Prostate gland (tissue), 2 donors: ENCODE results near the gene NCBP2L. TPM values are rescaled to one million over a fixed set of nuclear protein-coding genes. Genes with fewer than 3 reads are reported as not detected.
A peak's percentile ranks its signal among the peaks of the same experiment; 100 is the strongest.

Experiments used
- DNase-seq: peaks from one replicate; pipeline ENCODE4 v3.0.0-alpha.2; 2019; ENCODE audit warnings: low spot score
- H3K27ac ChIP-seq, 2 donors: fragments of 200-600 bp; sonication (generic); 2 replicates each; pipeline ENCODE4 v1.5.1; 2017 to 2019
- H3K27me3 ChIP-seq: fragments of 200-600 bp; sonication (generic); replicated peaks from 2 replicates; pipeline ENCODE4 v1.5.1; 2019; ENCODE audit not compliant: insufficient read depth
- H3K36me3 ChIP-seq, 2 donors: fragments of 200-600 bp; sonication (generic); 1 replicate in 1 of 2; 2 replicates in 1 of 2; pipeline versions ENCODE4 v1.5.1 to v1.8.1; 2017 to 2019
- H3K4me1 ChIP-seq: fragments of 200-600 bp; sonication (generic); replicated peaks from 2 replicates; pipeline ENCODE4 v1.5.1; 2019
- H3K4me3 ChIP-seq, 2 donors: fragments of 200-600 bp; sonication (generic); 2 replicates each; pipeline ENCODE4 v1.5.1; 2017 to 2019
- H3K9me3 ChIP-seq: fragments of 200-600 bp; sonication (generic); 2 replicates; pipeline ENCODE4 v1.5.1; 2017
- CTCF ChIP-seq, 4 experiments: fragments of 200-600 bp in 2 of 4; fragments of 450-650 bp in 2 of 4; sonication (generic) in 2 of 4; IDR thresholded peaks; 1 replicate in 3 of 4; 2 replicates in 1 of 4; pipeline ENCODE4 v1.5.1; 2016 to 2019; ENCODE audit warnings: antibody characterized with exemption in 4 of 4, mild to moderate bottlenecking in 2 of 4, moderate library complexity in 2 of 4
- POLR2A ChIP-seq: fragments of 450-650 bp; IDR thresholded peaks from one replicate; pipeline ENCODE4 v1.6.1; 2016; ENCODE audit warnings: antibody characterized with exemption, mild to moderate bottlenecking
- POLR2AphosphoS5 ChIP-seq: sonication (generic); formaldehyde crosslinking; IDR thresholded peaks from one replicate; pipeline ENCODE4 v1.6.1; 2017; ENCODE audit warnings: antibody characterized with exemption
- WGBS: methylation state at CpG from one replicate; pipeline ENCODE4 v1.1.5; 2018; 5-methylcytosine and 5-hydroxymethylcytosine counted together
- intact Hi-C: fragments of 100-400 bp; cut with DNase I; formaldehyde crosslinking; loops from one replicate; pipeline ENCODE4 v1.14.2; 2022
- total RNA-seq, 2 donors: library from RNA; depleted of rRNA; stranded (reverse); fragments of >200 nt; gene quantifications; one replicate each; pipeline ENCODE4 v1.1.0, GENCODE V29; 2016

NCBP2L gene
- total RNA-seq, 2 donors from 2014 or later, result 1.2 TPM; not detected in 1

- intact Hi-C loops, result no loop called here
- H3K27ac ChIP-seq, result peak overlapping the region; percentile 26 to 38
- H3K4me1 ChIP-seq, result no peaks in the 10 kb centered on the region
- no peaks in the 10 kb centered on the region for H3K36me3 ChIP-seq
- no peaks in the 10 kb centered on the region for H3K27me3 ChIP-seq
- 43% methylated on average over 5 of the region's 8 CpGs for WGBS
- no peaks in the 10 kb centered on the region for H3K9me3 ChIP-seq
- TF ChIP-seq POLR2AphosphoS5, result no peak
- TF ChIP-seq POLR2A, result no peak
- no peak for TF ChIP-seq CTCF (IDR thresholded peaks at IDR 0.05)
- DNase-seq, result no peak
- H3K4me3 ChIP-seq, result no peak overlapping the region
These were observed 10.9 kb upstream of the NCBP2L start for GRCh38 chrX:107766470-107767150.

GRCh38 chrX:107768051-107768450 is 9.5 kb upstream of the NCBP2L start:
- H3K27me3 ChIP-seq, result no peaks in the 10 kb centered on the region
- peak overlapping the region in 1 of 2 donors; percentile 15 for H3K27ac ChIP-seq
- 100% methylated on average over 3 of the region's 3 CpGs for WGBS
- H3K4me3 ChIP-seq, result no peak overlapping the region
- H3K9me3 ChIP-seq, result no peaks in the 10 kb centered on the region
- DNase-seq, result no peak
- TF ChIP-seq POLR2A (no peak), POLR2AphosphoS5 (no peak), CTCF (IDR thresholded peaks at IDR 0.05) (no peak)
- no peaks in the 10 kb centered on the region for H3K36me3 ChIP-seq
- intact Hi-C loops, result no loop called here
- H3K4me1 ChIP-seq, result no peaks in the 10 kb centered on the region

GRCh38 chrX:107769581-107770317 is 7.8 kb upstream of the NCBP2L start:
- TF ChIP-seq POLR2AphosphoS5 (no peak), POLR2A (no peak), CTCF (IDR thresholded peaks at IDR 0.05) (no peak)
- H3K4me1 ChIP-seq, result no peaks in the 10 kb centered on the region
- H3K36me3 ChIP-seq, result no peaks in the 10 kb centered on the region
- intact Hi-C loops, result loop anchor here (10.0 kb wide), 1 partner anchor 765 kb away; the partner anchor contains the start of gene MORC4
- WGBS, result 95% methylated on average over 7 of the region's 7 CpGs
- peak overlapping the region in 1 of 2 donors; percentile 56 for H3K27ac ChIP-seq
- no peak overlapping the region for H3K4me3 ChIP-seq
- H3K9me3 ChIP-seq, result no peaks in the 10 kb centered on the region
- DNase-seq, result no peak
- no peaks in the 10 kb centered on the region for H3K27me3 ChIP-seq

GRCh38 chrX:107773206-107773605 is 4.3 kb upstream of the NCBP2L start:
- no peak for DNase-seq
- Histone ChIP-seq H3K4me1 (no peaks in the 10 kb centered on the region), H3K27ac (peak overlapping the region; percentile 30 to 90), H3K27me3 (no peaks in the 10 kb centered on the region), H3K9me3 (no peaks in the 10 kb centered on the region), H3K36me3 (no peaks in the 10 kb centered on the region), H3K4me3 (peak overlapping the region in 1 of 2 donors; percentile 47)
- TF ChIP-seq POLR2A (no peak), CTCF (IDR thresholded peaks at IDR 0.05) (no peak), POLR2AphosphoS5 (no peak)
- intact Hi-C loops, result loop anchor here (10.0 kb wide), 1 partner anchor 768 kb away; the partner anchor contains the start of gene MORC4
- WGBS, result 71% methylated on average over 8 of the region's 8 CpGs
